Measurements from ENCODE around the gene GLRA3. TPM values are rescaled to one million over a fixed set of nuclear protein-coding genes. Genes with fewer than 3 reads are reported as not detected.

Gene GLRA3
- polyA plus RNA-seq, 2 donors: not detected

DNA sequence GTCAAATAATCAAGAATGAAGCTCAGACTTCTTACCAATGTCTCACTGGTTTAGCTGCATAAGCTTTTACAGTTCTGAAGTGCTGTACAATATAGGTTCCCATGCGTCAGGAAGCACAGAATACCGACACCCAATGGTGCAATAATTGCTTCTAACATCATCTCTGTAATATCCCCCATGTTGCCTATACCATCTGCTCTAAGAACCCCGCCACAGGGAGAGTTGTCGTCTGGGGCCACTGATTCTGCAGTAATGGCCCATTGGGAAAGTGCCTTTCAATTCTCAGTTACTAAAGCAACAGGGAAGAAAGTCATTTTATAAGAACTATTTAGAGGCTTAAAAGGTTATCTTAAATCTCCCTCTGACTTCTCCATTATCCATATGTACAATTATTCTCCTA, 94.9 kb downstream of the GLRA3 start:
- Histone ChIP-seq H3K27me3 (ENCODE audit: control insufficient read depth in 1 of 2, insufficient read depth in 2 of 2, low read length in 2 of 2) (no peaks in the 10 kb centered on the region), H3K4me1 (ENCODE audit: control insufficient read depth in 2 of 2, insufficient read depth in 2 of 2, low read length in 1 of 2) (no peaks in the 10 kb centered on the region), H3K27ac (ENCODE audit: low read depth in 2 of 2, low read length in 1 of 2) (no peak overlapping the region), H3K36me3 (ENCODE audit: control insufficient read depth in 2 of 2, insufficient read depth in 2 of 2, low read length in 1 of 2) (no peaks in the 10 kb centered on the region), H3K9me3 (ENCODE audit: control insufficient read depth in 2 of 2, insufficient read depth in 1 of 2, low read depth in 1 of 2, low read length in 1 of 2) (no peaks in the 10 kb centered on the region), H3K4me3 (ENCODE audit: low read depth in 1 of 2, low read length in 2 of 2) (no peak overlapping the region)
- WGBS, 2 donors: 89 to 90% methylated on average over 4 of the region's 4 CpGs

- no peaks in the 10 kb centered on the region for H3K27me3 ChIP-seq (ENCODE audit: control insufficient read depth in 1 of 2, insufficient read depth in 2 of 2, low read length in 2 of 2)
- no peaks in the 10 kb centered on the region for H3K9me3 ChIP-seq (ENCODE audit: control insufficient read depth in 2 of 2, insufficient read depth in 1 of 2, low read depth in 1 of 2, low read length in 1 of 2)
- no peaks in the 10 kb centered on the region for H3K36me3 ChIP-seq (ENCODE audit: control insufficient read depth in 2 of 2, insufficient read depth in 2 of 2, low read length in 1 of 2)
- no peak overlapping the region for H3K4me3 ChIP-seq (ENCODE audit: low read depth in 1 of 2, low read length in 2 of 2)
- 10 to 14% methylated on average over 3 of the region's 3 CpGs for WGBS, 2 donors
- no peak overlapping the region for H3K27ac ChIP-seq (ENCODE audit: low read depth in 2 of 2, low read length in 1 of 2)
- H3K4me1 ChIP-seq (ENCODE audit: control insufficient read depth in 2 of 2, insufficient read depth in 2 of 2, low read length in 1 of 2): no peaks in the 10 kb centered on the region
Measured at GRCh38 chr4:174717828-174718227, 111.2 kb downstream of the GLRA3 start.

GRCh38 chr4:174716986-174717770, 111.9 kb downstream of the GLRA3 start:
- Histone ChIP-seq H3K27ac (ENCODE audit: low read depth in 2 of 2, low read length in 1 of 2) (no peak overlapping the region), H3K27me3 (ENCODE audit: control insufficient read depth in 1 of 2, insufficient read depth in 2 of 2, low read length in 2 of 2) (no peaks in the 10 kb centered on the region), H3K4me1 (ENCODE audit: control insufficient read depth in 2 of 2, insufficient read depth in 2 of 2, low read length in 1 of 2) (no peaks in the 10 kb centered on the region), H3K9me3 (ENCODE audit: control insufficient read depth in 2 of 2, insufficient read depth in 1 of 2, low read depth in 1 of 2, low read length in 1 of 2) (no peaks in the 10 kb centered on the region), H3K36me3 (ENCODE audit: control insufficient read depth in 2 of 2, insufficient read depth in 2 of 2, low read length in 1 of 2) (no peaks in the 10 kb centered on the region), H3K4me3 (ENCODE audit: low read depth in 1 of 2, low read length in 2 of 2) (no peak overlapping the region)
- WGBS, 2 donors: 48 to 54% methylated on average over 3 of the region's 3 CpGs

GRCh38 chr4:174714393-174715211, 114.4 kb downstream of the GLRA3 start:
- H3K27me3 ChIP-seq (ENCODE audit: control insufficient read depth in 1 of 2, insufficient read depth in 2 of 2, low read length in 2 of 2): no peaks in the 10 kb centered on the region
- 41 to 42% methylated on average over 8 of the region's 8 CpGs for WGBS, 2 donors
- H3K4me1 ChIP-seq (ENCODE audit: control insufficient read depth in 2 of 2, insufficient read depth in 2 of 2, low read length in 1 of 2): no peaks in the 10 kb centered on the region
- H3K36me3 ChIP-seq (ENCODE audit: control insufficient read depth in 2 of 2, insufficient read depth in 2 of 2, low read length in 1 of 2): no peaks in the 10 kb centered on the region
- H3K4me3 ChIP-seq (ENCODE audit: low read depth in 1 of 2, low read length in 2 of 2): no peak overlapping the region
- no peaks in the 10 kb centered on the region for H3K9me3 ChIP-seq (ENCODE audit: control insufficient read depth in 2 of 2, insufficient read depth in 1 of 2, low read depth in 1 of 2, low read length in 1 of 2)
- H3K27ac ChIP-seq (ENCODE audit: low read depth in 2 of 2, low read length in 1 of 2): no peak overlapping the region

- no peak overlapping the region for H3K27ac ChIP-seq (ENCODE audit: low read depth in 2 of 2, low read length in 1 of 2)
- H3K27me3 ChIP-seq (ENCODE audit: control insufficient read depth in 1 of 2, insufficient read depth in 2 of 2, low read length in 2 of 2): no peaks in the 10 kb centered on the region
- WGBS, 2 donors: 54 to 62% methylated on average over 2 of the region's 2 CpGs
- no peak overlapping the region for H3K4me3 ChIP-seq (ENCODE audit: low read depth in 1 of 2, low read length in 2 of 2)
- H3K4me1 ChIP-seq (ENCODE audit: control insufficient read depth in 2 of 2, insufficient read depth in 2 of 2, low read length in 1 of 2): no peaks in the 10 kb centered on the region
- no peaks in the 10 kb centered on the region for H3K9me3 ChIP-seq (ENCODE audit: control insufficient read depth in 2 of 2, insufficient read depth in 1 of 2, low read depth in 1 of 2, low read length in 1 of 2)
- H3K36me3 ChIP-seq (ENCODE audit: control insufficient read depth in 2 of 2, insufficient read depth in 2 of 2, low read length in 1 of 2): no peaks in the 10 kb centered on the region
Measured at GRCh38 chr4:174713821-174714220, 115.2 kb downstream of the GLRA3 start.

DNA sequence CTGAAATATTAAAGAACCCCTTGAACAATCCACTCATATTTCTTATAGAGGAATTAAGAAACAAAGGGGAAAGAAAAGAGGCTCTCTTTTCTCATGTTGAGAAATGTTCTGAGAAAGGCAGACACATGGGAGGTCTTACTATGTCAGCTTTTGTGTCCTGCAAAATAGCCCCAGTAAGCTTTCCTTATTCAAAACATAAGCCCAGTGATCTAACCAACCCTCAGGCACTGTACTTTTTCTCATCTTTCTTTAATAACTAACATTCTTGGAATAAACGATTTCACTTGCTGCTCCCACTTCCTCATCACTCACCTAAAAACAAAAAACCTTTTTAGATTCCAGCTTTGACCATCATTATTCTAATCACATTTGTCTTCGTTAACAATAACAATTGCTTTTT, 115.9 kb downstream of the GLRA3 start:
- no peaks in the 10 kb centered on the region for H3K4me1 ChIP-seq (ENCODE audit: control insufficient read depth in 2 of 2, insufficient read depth in 2 of 2, low read length in 1 of 2)
- H3K9me3 ChIP-seq (ENCODE audit: control insufficient read depth in 2 of 2, insufficient read depth in 1 of 2, low read depth in 1 of 2, low read length in 1 of 2): no peaks in the 10 kb centered on the region
- H3K36me3 ChIP-seq (ENCODE audit: control insufficient read depth in 2 of 2, insufficient read depth in 2 of 2, low read length in 1 of 2): no peaks in the 10 kb centered on the region
- no peaks in the 10 kb centered on the region for H3K27me3 ChIP-seq (ENCODE audit: control insufficient read depth in 1 of 2, insufficient read depth in 2 of 2, low read length in 2 of 2)
- 39 to 57% methylated on average over 2 of the region's 2 CpGs for WGBS, 2 donors
- no peak overlapping the region for H3K27ac ChIP-seq (ENCODE audit: low read depth in 2 of 2, low read length in 1 of 2)
- H3K4me3 ChIP-seq (ENCODE audit: low read depth in 1 of 2, low read length in 2 of 2): no peak overlapping the region

DNA sequence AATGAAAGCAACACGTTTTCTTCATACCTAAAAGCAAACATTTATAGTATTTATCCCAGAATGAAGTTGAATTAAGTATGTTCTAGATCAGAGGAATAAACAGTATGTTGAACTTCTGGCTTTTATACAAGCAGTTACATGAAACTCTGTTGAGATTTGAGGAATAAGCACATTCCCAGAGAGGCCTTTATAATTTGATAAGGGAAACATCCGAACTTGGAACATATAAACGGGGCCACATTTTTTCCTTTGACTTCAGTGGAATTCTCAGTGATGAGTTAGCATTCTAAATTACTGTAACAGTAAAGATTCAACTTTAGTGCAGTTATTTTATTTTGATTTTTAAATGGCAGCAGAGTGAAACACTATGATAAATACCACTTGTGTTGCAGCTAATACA, 119.5 kb downstream of the GLRA3 start:
- H3K4me1 ChIP-seq (ENCODE audit: control insufficient read depth in 2 of 2, insufficient read depth in 2 of 2, low read length in 1 of 2): no peaks in the 10 kb centered on the region
- no peak overlapping the region for H3K27ac ChIP-seq (ENCODE audit: low read depth in 2 of 2, low read length in 1 of 2)
- no peaks in the 10 kb centered on the region for H3K9me3 ChIP-seq (ENCODE audit: control insufficient read depth in 2 of 2, insufficient read depth in 1 of 2, low read depth in 1 of 2, low read length in 1 of 2)
- 42 to 50% methylated on average over 3 of the region's 3 CpGs for WGBS, 2 donors
- no peaks in the 10 kb centered on the region for H3K27me3 ChIP-seq (ENCODE audit: control insufficient read depth in 1 of 2, insufficient read depth in 2 of 2, low read length in 2 of 2)
- no peaks in the 10 kb centered on the region for H3K36me3 ChIP-seq (ENCODE audit: control insufficient read depth in 2 of 2, insufficient read depth in 2 of 2, low read length in 1 of 2)
- no peak overlapping the region for H3K4me3 ChIP-seq (ENCODE audit: low read depth in 1 of 2, low read length in 2 of 2)

DNA sequence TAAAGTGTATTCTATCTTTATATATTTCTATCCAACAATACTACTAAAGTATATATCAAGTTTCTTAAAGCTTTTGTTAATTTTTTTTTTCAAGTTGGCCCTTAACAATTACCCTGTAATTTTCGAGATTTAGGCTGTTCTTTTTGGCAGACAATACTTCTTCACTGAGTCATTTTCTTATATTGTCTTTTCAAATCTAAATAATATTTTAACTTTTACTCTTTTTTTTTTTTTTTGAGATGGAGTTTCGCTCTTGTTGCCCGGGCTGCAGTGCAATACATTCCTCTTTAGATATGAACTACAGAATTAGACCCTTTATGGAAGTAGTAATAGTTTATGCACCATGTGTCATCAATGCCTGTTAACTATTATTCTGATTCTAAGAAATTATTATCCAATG, 120.7 kb downstream of the GLRA3 start:
- H3K4me1 ChIP-seq (ENCODE audit: control insufficient read depth in 2 of 2, insufficient read depth in 2 of 2, low read length in 1 of 2): no peaks in the 10 kb centered on the region
- no peak overlapping the region for H3K27ac ChIP-seq (ENCODE audit: low read depth in 2 of 2, low read length in 1 of 2)
- H3K9me3 ChIP-seq (ENCODE audit: control insufficient read depth in 2 of 2, insufficient read depth in 1 of 2, low read depth in 1 of 2, low read length in 1 of 2): no peaks in the 10 kb centered on the region
- WGBS, 2 donors: 58 to 59% methylated on average over 3 of the region's 3 CpGs
- H3K4me3 ChIP-seq (ENCODE audit: low read depth in 1 of 2, low read length in 2 of 2): no peak overlapping the region
- H3K36me3 ChIP-seq (ENCODE audit: control insufficient read depth in 2 of 2, insufficient read depth in 2 of 2, low read length in 1 of 2): no peaks in the 10 kb centered on the region
- H3K27me3 ChIP-seq (ENCODE audit: control insufficient read depth in 1 of 2, insufficient read depth in 2 of 2, low read length in 2 of 2): no peaks in the 10 kb centered on the region

GRCh38 chr4:174707902-174708301, 121.1 kb downstream of the GLRA3 start:
- H3K9me3 ChIP-seq (ENCODE audit: control insufficient read depth in 2 of 2, insufficient read depth in 1 of 2, low read depth in 1 of 2, low read length in 1 of 2): no peaks in the 10 kb centered on the region
- H3K27me3 ChIP-seq (ENCODE audit: control insufficient read depth in 1 of 2, insufficient read depth in 2 of 2, low read length in 2 of 2): no peaks in the 10 kb centered on the region
- no peaks in the 10 kb centered on the region for H3K4me1 ChIP-seq (ENCODE audit: control insufficient read depth in 2 of 2, insufficient read depth in 2 of 2, low read length in 1 of 2)
- no peak overlapping the region for H3K27ac ChIP-seq (ENCODE audit: low read depth in 2 of 2, low read length in 1 of 2)
- 68 to 70% methylated on average over 2 of the region's 2 CpGs for WGBS, 2 donors
- no peak overlapping the region for H3K4me3 ChIP-seq (ENCODE audit: low read depth in 1 of 2, low read length in 2 of 2)
- H3K36me3 ChIP-seq (ENCODE audit: control insufficient read depth in 2 of 2, insufficient read depth in 2 of 2, low read length in 1 of 2): no peaks in the 10 kb centered on the region

All from esophagus (tissue), 2 donors.